GM21390 (cell line): Measurements from ENCODE around the gene MUTYH.
"Not testable (repeated sequence)": the region's sequence is repeated elsewhere in the genome, so short reads cannot be mapped to it uniquely, and the experiment has no call there.

Experiments
- ATAC-seq: cut with Tn5 transposase; IDR thresholded peaks from one replicate; pipeline ENCODE4 v1.9.1; 2021; ENCODE audit not compliant: unreplicated experiment

Gene MUTYH

DNA sequence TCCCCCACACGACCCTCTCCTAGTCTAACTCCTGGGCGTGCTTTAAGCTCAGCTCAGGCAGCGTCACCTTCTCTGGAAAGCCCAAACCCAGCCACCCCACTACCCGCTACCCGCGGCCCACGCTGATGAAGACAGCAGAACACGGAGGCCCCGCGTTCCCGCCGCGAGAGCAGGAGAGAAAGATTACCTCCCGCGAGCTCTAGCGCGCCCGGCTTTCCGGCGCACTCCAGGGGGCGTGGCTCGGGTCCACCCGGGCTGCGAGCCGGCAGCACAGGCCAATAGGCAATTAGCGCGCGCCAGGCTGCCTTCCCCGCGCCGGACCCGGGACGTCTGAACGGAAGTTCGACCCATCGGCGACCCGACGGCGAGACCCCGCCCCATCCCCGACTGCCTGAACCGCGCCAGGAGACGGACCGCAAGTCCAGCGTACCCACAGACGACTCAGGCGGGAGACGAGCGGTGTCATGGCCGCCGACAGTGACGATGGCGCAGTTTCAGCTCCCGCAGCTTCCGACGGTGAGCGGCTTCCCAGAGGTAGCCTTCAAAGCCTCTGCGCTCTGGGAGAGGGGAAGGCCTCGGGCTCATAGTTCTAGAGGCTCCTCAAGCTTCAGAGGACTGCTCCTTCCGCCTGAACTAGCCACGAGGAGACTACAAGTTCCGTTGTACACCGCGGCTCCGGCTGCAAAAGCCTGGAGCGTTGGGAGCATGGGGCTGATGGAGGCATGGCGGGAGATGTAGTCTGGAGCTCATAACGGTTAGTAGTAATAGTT, at the start of gene MUTYH, which contains the start of gene TOE1:
MUTYH (minus strand) TSS at position 652 of the 770 bp plus-strand sequence. CDS start 5,935 bp downstream, outside the sequence.
TOE1 (plus strand) TSS at position 382 of the 770 bp plus-strand sequence; CDS start at position 465, 83 bp downstream.
- peak; percentile 70 for ATAC-seq

DNA sequence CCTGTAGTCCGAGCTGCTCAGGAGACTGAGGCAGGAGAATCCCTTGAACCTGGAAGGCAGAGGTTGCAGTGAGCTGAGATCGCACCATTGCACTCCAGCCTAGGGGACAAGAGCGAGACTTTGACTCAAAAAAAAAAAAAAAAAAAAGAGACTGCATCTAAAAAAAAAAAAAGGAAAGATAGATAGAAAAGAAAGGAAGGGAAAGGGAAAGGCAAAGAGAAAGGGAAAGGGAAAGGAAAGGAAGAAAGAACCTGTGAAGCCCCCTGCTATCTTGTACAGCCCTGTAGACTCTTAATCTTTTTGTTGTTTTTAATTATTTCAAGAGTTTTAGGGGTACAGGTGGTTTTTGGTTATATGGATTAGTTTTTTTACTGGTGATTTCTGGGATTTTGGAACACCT, 46.0 kb upstream of the MUTYH start:
- no peak for ATAC-seq

DNA sequence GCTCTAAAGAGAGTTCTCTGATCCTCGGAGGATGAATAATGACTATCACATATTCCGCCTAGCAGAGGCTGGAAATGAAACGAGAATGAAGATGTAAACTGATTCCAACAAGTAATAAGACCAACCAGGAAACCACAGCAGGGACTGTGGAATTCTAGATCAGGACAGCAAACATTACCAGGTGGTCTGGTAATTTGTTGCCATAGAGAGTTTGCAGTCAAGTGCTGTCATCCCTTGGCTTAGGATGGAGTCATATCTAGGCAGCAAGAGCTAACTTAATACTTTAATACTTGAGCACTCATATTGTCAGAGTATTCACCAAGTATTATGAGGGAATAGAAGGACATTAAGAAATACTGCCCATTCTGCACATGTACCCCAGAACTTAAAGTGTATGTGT, 45.1 kb upstream of the MUTYH start:
- no peak for ATAC-seq

DNA sequence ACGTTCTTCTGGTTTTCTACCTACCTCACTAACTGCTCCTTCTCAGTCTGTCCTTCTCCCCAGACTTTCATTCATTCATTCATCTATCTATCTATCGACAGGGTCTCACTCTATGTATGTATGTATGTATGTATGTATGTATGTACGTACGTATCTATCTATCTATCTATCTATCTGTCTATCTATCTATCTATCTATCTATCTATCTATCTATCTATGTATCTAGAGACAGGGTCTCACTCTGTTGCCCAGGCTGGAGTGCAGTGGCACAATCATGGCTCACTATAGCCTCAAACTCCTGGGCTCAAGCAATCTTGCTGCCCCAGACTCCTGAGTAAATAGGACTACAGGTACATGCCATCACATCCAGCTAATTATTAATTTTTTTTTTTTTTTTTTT, 44.0 kb upstream of the MUTYH start:
- ATAC-seq, result not testable (repeated sequence)

DNA sequence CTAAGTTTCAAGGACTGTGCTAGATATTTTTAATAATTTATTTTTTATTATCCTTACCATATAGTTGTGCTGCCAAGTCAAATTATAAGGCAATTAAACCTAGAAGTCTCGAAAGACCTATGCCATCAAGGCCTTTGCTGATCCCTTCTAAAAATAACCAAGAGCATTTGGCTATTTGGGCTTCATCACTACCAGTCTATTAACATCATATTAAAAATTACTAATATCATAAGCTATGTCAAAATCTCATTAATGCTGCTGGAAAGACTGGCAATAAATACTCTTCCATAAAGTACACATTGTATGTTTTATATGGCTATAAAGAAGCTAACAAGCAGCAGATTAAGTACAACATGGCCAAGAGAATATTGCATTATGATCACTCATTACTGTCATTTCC, 43.0 kb upstream of the MUTYH start:
- ATAC-seq, result no peak

DNA sequence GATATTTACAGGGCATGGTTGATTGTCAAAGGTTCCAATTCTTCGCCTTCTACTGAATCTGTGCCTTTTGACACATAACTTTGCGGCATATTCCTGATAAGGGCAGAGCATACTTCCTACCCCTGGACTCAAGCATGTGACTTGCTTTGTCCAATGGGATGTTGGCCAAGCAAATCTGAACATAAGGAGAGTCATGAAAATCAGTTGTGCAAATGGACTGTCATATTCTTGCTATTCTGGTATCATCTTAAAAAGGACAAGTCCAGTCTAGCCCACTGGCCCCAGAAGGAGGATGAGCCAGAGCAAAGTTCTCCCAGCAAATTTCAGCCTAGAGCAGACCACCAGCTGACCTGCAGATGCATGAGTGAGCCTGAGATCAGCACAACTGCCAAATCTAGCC, 41.0 kb upstream of the MUTYH start:
- no peak for ATAC-seq

DNA sequence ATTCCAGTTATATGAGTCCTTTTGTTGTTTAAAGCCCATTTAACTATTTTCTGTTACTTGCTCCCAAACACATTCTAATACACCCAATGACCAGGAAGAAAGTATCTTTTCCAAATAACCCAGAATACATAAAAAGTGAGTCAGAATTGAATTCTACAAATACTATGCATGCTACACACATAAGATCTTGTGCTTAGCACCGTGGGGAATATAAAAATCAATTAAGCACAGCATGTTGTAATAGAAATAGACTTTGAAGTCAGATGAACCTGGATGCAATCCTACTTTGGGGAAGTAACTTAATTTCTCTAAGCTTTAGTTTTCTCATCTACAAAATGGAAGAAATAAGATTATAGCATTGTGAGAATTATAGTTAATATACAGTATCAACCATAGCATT, 40.5 kb upstream of the MUTYH start:
- no peak for ATAC-seq

DNA sequence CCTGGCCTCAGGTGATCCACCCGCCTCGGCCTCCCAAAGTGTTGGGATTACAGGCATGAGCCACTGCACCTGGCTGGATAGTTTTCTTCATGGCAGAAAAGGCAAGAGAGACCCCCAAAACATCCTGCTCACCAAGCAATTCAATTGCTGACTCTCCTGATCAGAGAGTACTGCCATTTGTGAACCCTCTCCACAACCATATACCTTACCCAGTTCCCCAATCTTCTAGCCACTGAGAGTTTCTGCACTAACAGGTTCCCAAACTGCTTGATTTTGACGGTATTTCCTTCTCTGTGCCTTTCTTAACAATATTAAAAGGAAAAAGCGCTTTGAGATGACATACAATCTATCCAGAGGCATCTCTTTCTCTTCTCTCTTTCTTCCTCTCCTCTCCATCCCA, 39.9 kb upstream of the MUTYH start:
- ATAC-seq, result no peak

DNA sequence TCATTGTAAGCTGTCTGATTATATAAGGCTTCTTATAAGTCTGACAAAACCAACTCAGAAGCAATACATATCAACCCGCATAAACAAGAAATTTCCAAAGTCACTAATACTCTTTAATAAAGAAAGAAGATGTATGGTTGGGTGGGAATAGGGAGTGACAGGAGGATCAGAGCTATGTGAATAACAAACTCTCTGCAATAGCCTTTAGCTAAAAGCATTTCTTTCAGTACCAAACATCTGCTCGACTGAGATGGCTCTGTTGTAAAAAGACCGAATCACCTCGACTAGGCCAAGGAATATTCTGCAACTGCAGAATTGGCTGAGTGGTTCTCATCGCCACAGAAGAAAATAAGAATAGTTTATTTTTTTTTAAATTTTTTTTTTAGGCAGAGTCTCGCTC, 39.3 kb upstream of the MUTYH start:
- ATAC-seq, result no peak

DNA sequence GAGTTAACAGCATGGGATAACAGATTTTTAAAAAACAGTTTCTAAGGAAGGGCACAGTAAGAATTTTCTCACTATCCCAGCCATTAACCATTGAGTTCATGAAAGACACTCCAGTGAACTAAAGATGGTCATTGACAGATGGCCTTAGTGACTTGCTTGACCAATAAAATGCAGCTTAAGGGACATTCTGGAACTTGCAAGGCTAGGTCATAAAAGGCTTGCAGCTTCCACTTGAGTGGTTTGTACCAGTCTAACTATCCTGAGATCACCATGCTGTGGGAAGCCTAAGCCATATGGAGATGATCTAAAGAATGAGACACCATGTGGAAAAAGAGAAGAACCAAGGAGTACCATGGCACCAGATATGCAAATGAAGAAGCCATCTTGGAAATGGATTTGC, 37.9 kb upstream of the MUTYH start:
- ATAC-seq, result no peak

DNA sequence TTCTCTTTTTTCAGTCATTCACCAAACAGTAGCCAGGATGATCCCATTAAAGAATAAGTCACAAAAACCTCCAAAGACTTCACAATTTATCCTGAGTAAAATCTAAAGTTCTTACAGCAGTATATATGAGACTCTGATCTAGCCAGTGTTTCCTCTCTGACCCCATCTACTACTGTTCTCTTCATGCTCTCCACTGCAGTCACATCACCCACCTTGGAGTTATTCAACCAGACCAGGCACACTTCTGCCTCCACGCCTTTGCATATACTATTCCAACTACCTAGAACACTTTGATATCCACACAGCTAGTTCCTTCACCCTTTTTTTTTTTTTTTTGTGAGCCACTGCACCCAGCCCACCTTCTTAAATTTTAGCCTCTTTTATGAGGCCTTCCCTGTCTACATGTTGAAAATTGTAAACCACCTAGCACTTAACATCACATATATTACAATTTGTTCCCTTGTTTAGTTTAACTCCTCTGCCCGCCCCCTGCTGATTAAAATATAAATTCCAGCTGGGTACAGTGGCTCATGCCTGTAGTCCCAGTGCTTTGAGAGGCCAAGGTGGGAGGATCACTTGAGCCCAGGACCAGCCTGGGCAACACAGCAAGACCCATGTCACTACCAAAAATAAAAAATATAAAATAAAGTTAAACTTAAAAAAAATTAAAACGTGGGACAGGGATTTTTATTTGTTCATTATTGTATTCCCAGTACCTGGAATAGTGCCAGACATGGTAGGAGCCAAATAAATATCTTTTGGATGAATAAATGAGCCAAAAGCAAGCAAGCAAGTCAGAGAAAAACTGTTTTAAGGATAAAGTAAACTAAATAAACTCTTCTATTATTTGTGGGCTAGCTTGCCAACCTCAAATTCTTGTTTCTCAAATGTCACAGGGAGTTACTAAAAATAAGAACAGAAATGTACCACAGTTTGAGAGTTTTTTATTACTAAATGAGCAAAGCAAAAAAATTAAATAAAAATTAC, 35.2 kb upstream of the MUTYH start:
- ATAC-seq, result no peak

DNA sequence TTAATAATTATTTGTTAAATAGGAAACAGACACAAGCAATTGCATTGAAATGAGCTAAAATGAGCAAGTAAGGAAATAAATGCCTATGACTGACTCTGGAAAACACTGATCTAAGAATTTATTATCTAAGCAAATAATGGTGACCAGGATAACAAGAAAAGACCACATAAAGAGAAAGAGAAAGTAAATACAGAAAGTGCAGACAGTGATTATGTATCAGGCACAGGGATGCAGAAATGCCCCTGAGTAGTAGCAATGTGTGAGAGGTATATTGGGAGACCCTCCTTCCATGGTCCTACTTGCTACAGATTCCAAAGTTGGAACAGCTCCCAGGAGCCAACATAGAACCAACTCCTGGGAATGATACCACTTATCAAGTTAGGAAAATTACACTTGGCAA, 33.3 kb upstream of the MUTYH start:
- ATAC-seq, result no peak

DNA sequence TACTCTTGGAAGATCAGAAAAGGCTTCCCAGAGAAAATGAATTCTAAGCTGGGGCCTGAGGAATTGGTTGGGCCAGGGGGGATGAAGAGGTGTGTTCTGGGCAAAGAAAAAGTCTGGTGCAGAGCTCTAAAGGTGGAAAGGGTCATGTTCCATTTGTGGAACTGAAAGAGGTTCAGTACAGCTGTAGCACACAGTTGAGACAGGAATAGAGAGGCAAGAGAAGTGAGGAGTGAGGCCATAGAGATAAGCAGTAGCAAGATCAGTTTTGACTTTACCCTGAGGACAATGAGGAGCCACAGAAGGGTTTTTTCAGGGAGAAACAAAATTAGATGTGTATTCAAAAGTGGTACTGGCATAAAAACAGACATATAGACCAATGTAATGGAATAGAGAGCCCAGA, 30.3 kb upstream of the MUTYH start:
- ATAC-seq, result peak; percentile 83

DNA sequence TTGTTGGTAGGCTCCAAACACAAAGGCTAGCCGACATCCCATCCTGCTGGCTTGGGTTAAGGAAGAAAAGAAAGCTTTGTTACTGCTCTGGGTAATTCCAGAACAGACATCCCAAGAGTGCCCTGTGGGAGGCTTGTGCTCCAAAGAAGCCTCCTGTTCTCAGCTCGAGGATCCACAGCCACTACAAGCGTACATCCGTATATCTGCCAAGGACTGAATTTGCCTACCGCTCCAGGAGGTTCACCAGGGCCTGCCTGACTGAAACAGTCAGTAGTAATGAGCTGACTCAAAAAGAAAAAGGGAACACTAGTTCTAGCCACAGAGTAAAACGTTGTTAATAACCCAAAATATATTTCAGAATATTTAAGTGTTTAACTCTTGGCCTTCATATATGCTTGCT, 24.8 kb upstream of the MUTYH start:
- ATAC-seq, result peak; percentile 86

DNA sequence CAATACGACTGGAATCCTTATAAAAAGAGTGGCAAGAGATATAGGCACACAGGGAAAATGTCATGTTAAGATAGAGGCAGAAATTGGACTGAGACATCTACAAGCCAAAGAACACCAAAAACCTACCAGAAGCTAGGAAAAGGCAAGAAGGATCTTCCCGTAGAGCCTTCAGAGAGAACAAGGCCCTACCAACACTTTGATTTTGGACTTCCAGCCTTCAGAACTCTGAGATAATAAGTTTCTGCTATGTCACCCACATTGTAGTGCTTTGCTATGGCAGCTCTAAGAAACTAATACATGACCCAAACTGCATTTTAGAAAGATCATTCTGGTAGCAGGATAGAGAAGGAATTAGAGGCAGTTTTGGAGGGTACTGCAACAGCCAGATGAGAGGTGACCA, 24.1 kb upstream of the MUTYH start:
- ATAC-seq, result no peak

DNA sequence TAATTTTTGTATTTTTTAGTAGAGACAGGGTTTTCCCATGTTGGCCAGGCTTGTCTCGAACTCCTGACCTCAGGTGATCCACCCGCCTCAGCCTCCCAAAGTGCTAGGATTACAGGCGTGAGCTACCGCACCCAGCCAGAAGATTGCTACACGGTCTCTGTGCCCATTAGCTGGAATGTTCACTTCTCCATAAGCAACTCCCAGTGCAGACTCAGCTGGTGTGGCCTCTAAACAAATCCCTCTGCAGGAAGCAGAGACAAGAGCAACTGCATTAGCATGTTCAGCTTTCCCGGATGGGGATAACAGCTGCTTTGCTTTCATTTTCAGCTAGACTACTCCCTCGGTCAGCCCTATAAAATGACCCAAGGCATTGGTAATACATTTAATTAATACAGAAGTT, 20.7 kb upstream of the MUTYH start:
- ATAC-seq, result not testable (repeated sequence)

DNA sequence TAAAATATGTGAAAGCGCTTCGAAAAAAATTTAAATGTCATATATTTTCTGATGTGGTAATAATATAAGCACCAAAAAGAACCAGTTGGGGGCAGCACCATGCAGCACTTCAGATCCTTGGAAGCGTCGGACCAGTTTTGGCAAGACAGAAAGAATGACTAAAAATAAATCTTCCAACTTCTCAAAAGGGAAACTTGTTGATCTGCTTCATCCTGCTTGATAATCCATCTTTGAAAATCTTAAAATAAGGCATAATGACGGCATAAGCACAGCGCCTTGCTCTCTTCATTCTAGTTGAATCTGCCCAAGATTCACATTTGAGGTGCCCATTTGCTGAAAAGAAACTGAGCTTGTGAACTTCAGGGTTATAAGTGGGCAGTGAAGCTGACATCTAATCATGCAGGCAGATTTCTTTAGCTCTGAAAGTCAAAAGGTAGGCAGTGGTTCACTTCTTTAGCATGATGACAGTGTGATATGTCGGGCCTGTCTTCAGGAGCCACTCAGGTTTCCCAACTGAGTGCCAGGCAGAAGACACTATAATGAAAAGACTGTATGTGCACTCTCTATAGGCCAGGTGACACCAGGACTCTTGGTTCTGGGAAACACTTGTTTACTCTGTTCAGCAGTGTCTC, 19.8 kb upstream of the MUTYH start:
- ATAC-seq, result no peak

DNA sequence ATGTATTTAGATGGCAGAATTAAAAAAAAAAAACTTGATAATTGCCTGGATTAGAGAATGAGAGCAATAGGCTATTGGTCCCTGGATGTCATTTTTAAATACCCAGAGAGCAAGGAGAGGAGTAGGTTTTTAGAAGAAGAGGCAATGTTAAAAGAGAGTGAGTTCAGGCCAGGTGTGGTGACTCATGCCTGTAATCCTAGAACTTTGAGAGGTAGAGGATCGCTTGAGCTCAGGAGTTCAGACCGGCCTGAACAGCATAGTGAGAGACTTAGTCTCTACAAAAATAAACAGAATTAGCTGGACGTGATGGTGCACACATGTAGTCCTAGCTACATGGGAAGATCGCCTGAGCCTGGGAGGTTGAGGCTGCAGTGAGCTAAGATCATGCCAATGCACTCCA, 15.9 kb upstream of the MUTYH start:
- ATAC-seq, result no peak

DNA sequence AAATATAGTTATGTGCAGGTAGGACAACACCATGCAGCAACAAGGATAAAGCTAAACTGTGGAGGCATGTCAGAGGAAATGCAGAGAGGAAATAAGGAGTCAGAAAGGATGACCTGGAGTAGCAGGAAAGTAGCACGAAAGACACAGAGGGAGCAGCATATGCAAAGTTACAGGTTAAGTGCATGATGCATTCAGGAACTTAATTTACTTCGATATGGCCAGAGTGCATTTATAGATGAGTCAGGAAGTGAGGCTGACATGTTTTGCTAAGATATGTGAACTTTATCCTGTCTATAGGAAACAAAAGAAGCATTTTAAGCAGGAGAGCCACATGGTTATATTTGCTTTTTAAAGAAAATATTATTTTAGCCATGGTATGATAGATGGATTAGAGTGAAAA, 15.4 kb upstream of the MUTYH start:
- ATAC-seq, result no peak

DNA sequence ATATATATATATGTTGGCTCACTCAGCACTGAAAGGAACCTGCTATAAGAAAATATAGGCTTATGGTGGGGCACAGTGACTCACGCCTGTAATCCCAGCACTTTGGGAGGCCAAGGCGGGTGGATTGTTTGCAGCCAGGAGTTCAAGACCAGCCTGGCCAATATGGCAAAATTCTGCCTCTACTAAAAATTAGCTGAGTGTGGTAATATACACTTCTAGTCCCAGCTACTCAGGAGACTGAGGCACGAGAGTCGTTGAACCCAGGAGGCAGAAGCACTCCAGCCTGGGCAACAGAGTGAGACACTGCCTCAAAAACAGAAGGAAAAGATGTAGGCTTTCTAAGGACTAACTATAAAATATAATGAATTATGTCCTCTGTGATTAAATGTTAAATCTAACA, 14.6 kb upstream of the MUTYH start:
- ATAC-seq, result no peak

DNA sequence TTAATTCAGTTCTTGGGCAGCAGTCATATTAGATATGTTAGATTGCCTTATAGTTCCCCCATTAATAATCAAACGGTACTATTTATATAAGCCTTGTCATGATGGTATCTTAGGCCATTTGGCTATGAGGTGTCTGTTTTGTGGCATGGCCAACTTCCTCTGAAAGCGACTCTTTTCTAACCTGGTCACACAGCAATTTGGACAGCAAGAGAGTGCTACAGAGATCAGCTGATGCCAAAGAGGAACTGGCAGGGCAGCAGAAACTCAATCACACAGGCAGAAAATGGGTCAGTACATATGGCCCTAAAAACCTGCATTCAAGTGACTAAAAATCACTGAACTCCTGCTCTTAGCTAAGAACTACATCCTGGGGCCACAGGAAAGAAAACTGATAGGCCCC, 13.4 kb upstream of the MUTYH start:
- ATAC-seq, result no peak
